GM12878 (cell line): ENCODE results near the gene RECQL5. TPM values are rescaled to one million over a fixed set of nuclear protein-coding genes. Genes with fewer than 3 reads are reported as not detected.

Experiments used
- HSF1 ChIP-seq: fragments of 150-350 bp; IDR thresholded peaks from 2 replicates; pipeline ENCODE4 v1.6.1; 2014; ENCODE audit warnings: mild to moderate bottlenecking, low read depth, low read length
- MAX ChIP-seq: IDR thresholded peaks from 2 replicates; pipeline ENCODE4 v1.6.1; 2012; ENCODE audit warnings: low read depth, low read length, improper control_type of control experiment
- RELA ChIP-seq: fragments of 450-650 bp; IDR thresholded peaks from 2 replicates; pipeline ENCODE4 v1.8.0; 2014; ENCODE audit warnings: borderline replicate concordance; ENCODE audit not compliant: partially characterized antibody
- STAT1 ChIP-seq: fragments of 450-650 bp; conservative IDR thresholded peaks from 2 replicates; pipeline ENCODE4 v1.6.1; 2014; ENCODE audit warnings: antibody characterized with exemption, mild to moderate bottlenecking
- polyA plus RNA-seq, 11 experiments: library from polyadenylated mRNA; depleted of rRNA in 4 of 11; unstranded in 6 of 11; stranded (reverse) in 5 of 11; fragments of >200 nt; fragmentation: Nextera tagmentation in 4 of 11; fragmentation: Illumina TruSeq in 1 of 11; extraction: Ambion mirVana in 4 of 11; extraction: Trizol in 1 of 11; gene quantifications; 1 replicate in 1 of 11; 2 replicates in 10 of 11; pipeline versions ENCODE4 v1.2.1 to v1.2.3, GENCODE V29; 2011 to 2016; ENCODE audit warnings: inconsistent platforms in 2 of 11, missing spikeins in 2 of 11, low read depth in 1 of 11
- total RNA-seq, 4 experiments: library from RNA; depleted of rRNA in 3 of 4; stranded (reverse); fragments of >200 nt in 3 of 4; fragmentation: Illumina TruSeq in 1 of 4; extraction: Trizol in 1 of 4; gene quantifications; 2 replicates each; pipeline versions ENCODE4 v1.2.1 to v1.2.3, GENCODE V29; 2013 to 2021
- TF ChIP-seq, protein P1 (sequence below): IDR thresholded peaks from 2 replicates; pipeline ENCODE4 v1.6.1; 2011; ENCODE audit warnings: borderline replicate concordance, low read depth, mild to moderate bottlenecking, moderate library complexity, low read length; ENCODE audit not compliant: insufficient read depth, poor library complexity, severe bottlenecking
- TF ChIP-seq, protein P2 (sequence below): IDR thresholded peaks from 2 replicates; pipeline ENCODE4 v1.6.1; 2012; ENCODE audit warnings: improper control_type of control experiment, low read depth, low read length; ENCODE audit not compliant: insufficient replicate concordance

The RECQL5 gene
- total and polyA plus RNA-seq, 10 of the 15 experiments (the other 5 are each of a cell fraction or from before 2014, with no cell fraction given): 3.6 to 30.6 (median 20.1) TPM

DNA sequence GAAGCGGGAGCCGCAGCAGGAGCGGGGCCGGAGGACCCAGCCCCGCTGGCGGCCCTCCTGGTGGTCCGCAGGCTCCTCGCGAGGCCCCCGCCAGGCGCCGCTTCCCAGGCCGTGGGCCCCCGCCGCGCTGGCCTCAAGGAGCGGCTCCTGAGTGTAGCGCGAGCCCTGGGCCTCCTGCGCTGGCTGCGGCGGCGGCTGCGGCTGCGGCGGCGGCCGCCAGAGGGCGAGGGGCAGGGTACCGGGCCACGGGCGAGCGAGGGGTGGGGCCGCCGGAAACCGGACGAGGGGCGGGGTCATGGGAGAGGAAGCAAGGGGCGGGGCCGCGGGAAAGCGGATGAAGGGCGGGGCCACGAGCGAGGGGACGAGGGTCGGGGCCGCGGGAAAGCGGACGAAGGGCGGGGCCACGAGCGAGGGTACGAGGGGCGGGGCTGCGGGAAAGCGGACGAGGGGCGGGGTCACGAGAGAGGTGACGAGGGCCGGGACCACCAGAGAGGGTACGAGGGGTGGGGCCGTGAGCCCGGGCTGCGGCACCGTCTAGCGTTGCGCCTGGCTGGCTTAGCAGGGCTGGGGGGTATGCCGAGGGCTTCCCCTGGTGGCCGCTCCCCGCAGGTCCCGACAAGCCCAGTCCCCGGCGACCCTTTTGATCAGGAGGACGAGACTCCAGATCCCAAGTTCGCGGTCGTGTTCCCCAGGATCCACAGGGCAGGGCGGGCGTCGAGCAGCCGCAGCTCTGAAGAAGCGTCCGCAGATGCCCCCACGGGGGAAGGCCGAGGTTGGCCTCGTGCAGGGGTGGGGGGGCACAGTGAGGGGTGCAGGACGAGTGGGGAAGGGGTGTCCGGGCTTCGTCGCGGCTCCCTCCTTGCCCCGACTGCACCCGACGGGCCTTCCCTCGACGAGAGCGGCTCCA, 77.7 kb downstream of the RECQL5 start (continued):
- TF ChIP-seq MAX (no peak), STAT1 (no peak), RELA (no peak), HSF1 (no peak)
- TF ChIP-seq, protein P1, sequence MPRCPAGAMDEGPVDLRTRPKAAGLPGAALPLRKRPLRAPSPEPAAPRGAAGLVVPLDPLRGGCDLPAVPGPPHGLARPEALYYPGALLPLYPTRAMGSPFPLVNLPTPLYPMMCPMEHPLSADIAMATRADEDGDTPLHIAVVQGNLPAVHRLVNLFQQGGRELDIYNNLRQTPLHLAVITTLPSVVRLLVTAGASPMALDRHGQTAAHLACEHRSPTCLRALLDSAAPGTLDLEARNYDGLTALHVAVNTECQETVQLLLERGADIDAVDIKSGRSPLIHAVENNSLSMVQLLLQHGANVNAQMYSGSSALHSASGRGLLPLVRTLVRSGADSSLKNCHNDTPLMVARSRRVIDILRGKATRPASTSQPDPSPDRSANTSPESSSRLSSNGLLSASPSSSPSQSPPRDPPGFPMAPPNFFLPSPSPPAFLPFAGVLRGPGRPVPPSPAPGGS: no peak
- TF ChIP-seq, protein P2, sequence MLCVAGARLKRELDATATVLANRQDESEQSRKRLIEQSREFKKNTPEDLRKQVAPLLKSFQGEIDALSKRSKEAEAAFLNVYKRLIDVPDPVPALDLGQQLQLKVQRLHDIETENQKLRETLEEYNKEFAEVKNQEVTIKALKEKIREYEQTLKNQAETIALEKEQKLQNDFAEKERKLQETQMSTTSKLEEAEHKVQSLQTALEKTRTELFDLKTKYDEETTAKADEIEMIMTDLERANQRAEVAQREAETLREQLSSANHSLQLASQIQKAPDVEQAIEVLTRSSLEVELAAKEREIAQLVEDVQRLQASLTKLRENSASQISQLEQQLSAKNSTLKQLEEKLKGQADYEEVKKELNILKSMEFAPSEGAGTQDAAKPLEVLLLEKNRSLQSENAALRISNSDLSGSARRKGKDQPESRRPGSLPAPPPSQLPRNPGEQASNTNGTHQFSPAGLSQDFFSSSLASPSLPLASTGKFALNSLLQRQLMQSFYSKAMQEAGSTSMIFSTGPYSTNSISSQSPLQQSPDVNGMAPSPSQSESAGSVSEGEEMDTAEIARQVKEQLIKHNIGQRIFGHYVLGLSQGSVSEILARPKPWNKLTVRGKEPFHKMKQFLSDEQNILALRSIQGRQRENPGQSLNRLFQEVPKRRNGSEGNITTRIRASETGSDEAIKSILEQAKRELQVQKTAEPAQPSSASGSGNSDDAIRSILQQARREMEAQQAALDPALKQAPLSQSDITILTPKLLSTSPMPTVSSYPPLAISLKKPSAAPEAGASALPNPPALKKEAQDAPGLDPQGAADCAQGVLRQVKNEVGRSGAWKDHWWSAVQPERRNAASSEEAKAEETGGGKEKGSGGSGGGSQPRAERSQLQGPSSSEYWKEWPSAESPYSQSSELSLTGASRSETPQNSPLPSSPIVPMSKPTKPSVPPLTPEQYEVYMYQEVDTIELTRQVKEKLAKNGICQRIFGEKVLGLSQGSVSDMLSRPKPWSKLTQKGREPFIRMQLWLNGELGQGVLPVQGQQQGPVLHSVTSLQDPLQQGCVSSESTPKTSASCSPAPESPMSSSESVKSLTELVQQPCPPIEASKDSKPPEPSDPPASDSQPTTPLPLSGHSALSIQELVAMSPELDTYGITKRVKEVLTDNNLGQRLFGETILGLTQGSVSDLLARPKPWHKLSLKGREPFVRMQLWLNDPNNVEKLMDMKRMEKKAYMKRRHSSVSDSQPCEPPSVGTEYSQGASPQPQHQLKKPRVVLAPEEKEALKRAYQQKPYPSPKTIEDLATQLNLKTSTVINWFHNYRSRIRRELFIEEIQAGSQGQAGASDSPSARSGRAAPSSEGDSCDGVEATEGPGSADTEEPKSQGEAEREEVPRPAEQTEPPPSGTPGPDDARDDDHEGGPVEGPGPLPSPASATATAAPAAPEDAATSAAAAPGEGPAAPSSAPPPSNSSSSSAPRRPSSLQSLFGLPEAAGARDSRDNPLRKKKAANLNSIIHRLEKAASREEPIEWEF: no peak
